Stimulated activated CD8-positive, alpha-beta memory T cell treated with anti-CD3 and anti-CD28 coated beads, Interleukin-2, amount 100 ng/mL, for 1 hour (primary cell): Measurements from ENCODE around the gene CDK11B.
"Not testable (repeated sequence)": the region's sequence is repeated elsewhere in the genome, so short reads cannot be mapped to it uniquely, and the experiment has no call there.

Source experiments
- DNase-seq, 2 donors: peaks; one replicate each; pipeline ENCODE4 v3.0.0-alpha.2; 2020; ENCODE audit warnings: low read depth in 2 of 2

Gene CDK11B

DNA sequence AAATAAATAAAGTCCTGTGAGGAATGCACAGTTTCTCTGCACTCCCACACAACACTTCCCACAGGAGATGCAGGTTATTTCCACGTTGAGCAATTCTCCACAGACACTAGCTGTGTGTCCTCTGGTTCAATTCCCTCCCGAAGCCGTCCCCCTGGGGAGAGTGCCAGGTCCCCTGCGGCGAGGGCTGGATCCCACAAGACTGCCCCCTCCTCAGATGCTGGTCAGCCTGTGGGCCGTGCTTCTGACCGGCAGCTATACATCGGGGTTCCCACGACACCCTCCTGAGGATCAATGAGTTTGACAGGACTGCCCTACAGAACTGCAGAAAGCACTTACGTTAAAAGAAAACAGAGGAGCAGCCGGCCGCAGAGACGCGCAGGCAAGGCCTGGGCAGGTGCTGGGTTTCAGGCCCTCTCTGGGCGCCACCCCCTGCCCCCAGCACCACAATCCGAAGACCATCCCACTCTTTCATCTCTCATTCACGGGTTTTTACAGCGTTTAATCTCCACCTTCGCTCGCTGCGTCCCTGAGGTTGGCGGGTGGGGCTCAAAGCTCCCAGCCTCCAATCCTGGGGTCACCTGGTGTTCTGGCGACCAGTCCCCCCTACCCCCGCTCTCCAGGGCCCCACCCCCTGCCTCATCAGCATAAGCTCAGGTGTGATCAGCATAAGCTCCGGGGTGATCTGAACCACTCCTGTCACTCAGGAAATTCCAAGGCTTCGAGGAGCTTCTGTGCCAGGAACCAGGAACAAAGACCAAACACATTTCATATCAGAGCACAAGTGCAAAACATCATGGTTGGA is 24.5 kb upstream of the CDK11B start:
- no peak for DNase-seq

DNA sequence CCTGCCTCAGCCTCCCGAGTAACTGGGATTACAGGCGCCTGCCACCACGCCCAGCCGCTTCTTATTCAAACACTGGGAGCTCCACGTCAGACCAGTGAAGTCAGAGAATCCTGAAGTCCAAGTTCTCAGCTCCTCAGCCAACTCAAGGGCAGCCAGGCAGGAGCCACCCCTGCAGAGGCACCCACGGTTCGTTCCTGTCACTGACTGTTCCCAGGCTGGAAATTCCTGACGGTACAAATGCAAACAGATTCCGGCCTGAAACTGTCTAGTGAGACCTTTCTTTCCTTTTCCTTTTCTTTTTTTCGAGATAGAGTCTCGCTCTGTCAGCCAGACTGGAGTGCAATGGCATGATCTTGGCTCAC is 22.1 kb upstream of the CDK11B start:
- no peak for DNase-seq

DNA sequence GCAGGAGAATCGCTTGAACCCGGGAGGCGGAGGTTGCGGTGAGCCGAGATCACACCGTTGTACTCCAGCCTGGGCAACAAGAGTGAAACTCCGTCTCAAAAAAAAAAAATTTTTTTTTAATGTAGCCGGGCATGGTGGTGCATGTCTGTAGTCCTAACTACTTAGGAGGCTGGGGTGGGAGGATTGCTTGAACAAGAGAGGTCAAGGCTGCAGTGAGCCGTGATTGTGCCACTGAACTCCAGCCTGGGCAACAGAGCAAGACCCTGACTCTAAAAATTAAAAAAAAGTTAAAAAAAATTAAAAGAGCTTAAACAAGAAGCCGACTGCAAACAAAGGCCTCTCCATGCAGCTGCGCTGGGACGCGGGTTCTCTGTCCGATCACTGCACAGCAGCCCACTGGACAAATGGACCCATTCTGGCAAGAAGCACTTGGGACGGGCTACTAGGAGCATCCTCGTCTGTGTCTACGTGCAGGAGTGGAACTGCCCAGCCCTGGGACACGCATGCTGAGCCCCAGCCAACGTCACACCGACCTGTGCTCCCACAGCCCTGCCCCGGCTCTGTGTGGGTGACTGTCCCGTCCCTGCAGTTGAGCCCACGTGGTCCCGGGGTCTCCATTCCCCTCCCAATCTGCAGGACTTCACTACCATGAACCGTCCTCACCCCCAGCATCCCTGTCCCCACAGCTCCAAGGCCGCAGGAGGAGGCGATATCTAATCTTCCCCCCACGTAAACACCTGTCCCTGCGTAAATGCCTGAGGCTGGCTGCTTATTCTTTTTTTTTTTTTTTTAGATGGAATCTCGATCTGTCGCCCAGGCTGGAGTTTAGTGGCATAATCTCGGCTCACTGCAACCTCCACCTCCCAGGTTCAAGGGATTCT is 21.5 kb upstream of the CDK11B start:
- no peak for DNase-seq

DNA sequence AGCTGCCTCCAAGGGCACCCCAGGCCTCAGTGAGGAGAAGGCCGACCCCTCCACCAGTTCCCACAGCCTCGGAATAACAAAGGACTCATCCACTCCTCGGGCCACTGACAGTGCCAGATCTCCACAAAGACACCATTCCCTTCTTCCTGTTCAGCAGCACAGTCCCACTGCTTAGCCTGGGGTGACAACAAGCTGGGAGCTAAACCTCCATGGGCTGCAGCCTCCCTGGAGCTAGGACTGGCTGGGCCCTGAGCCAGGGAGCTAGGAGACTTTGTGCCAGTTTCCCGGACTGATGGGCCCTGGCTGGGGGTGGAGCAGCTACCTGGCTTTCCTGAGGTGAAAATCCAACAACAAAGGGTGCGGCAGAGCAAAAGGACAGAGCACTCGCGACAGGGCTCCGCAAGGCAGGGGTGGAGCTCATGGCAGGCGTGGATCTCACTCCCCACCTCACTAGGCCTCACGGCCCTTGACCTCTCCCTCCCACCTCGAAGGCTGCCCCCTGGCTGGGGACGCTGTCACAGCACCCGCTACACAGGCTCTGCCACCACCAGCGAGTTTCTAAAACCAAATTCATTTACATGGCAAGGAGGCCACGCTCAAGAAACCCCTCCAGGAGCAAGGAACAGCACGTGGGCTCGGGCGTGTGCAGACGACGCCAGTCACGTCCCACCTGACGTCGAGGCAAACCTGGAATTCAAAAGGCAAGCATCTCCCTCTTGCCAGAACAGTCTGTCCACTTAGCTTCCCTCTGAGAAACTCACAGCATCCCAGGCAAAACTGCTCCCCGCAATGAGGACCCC is 20.0 kb upstream of the CDK11B start:
- no peak for DNase-seq

DNA sequence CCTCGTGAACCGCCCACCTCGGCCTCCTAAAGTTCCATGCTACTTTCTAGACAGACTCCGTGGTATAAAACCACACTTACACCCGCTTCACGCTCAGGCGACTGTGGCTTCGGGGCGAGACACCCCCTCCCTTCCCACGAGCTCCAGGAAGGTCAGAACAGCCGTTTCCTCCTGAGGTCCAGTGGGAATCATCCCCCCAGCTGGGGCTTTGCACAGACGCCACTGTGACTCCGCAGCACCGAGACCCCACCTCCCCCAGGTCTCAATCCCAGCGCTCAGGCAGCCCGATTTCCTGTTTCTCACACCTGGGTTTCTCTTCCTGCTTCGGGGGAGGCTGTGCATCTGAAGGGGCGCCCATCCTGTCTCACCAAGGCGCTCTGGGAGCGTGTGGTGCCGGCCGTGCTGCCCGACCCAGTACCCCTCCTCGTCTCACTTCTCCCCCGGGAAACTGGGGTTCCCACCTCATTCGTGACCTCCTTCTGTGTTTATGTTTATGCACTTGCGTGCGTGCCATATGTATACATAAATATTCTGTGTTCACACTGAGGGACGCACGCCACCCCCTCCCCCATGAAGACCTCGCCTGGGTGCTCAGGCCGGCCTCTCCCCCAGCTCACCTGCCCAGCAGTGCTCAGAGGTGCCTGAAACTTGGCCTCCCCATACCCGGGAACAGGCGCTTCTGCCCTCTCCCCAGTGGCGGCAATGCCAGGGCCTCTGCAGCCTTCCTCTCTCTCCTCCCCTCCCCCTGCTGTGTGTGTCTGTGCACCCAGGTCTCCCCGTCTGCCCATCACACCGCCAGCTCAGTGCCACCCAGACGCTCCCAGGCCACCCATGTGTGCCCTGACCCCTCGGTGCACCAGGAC is 19.1 kb upstream of the CDK11B start:
- no peak for DNase-seq

DNA sequence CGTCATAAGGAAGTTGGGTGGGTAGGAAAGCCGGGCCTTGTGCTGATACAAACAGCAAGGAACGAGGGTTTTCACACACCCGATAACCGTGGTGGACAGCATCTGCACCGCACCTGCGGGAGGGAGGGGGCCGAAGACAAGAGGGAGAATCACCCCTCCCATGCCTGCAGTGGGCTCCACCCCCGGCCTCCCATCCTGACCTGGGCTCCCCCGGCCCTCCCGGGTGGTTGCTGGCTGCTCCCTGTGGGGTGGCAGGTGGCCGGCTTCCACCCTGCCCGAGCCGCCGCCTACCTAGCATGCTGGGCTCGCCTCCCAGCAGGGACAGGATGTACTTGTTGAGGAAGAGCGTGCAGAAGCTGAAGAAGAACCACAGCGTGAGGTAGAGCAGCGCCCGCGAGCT is 17.3 kb upstream of the CDK11B start:
- DNase-seq = not testable (repeated sequence)

DNA sequence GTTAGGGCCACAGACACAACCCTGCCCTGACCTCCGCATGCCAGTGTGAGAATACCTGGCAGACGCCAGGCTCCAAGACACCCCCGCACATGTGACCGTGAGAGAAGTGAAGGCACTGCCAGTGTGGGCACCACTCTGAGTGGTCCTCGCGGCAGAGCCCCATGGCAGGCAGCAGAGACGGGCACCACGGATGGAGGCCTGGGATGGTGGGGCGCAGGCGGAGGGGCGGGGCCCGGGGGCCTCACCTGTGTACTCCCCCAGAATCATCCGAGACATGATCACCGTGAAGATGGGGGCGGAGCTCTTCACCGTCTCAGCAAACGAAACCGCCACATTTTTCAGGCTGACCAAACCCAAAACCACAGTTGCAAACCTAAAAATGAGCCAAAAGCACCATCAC is 16.4 kb upstream of the CDK11B start:
- DNase-seq = not testable (repeated sequence)

DNA sequence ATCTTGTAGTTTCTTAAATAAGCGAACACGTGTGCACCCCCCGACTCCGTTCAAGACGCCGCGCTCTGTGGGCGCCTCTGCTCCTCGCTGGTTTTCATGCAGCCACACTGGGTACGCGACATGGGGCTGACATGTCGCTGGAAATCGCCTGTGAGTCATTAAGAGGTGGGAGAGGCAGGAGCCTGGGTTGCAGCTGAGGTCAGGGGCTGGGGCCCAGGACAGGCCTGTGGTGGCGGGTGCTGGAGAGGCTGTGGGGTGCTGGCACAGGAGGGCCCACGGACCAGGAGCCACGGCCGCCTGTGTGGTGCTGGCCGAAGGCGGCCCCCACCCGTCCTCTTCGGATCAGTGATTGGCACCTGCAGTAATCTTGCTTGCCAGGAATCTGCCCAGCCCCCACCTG is 16.0 kb upstream of the CDK11B start:
- not testable (repeated sequence) for DNase-seq

DNA sequence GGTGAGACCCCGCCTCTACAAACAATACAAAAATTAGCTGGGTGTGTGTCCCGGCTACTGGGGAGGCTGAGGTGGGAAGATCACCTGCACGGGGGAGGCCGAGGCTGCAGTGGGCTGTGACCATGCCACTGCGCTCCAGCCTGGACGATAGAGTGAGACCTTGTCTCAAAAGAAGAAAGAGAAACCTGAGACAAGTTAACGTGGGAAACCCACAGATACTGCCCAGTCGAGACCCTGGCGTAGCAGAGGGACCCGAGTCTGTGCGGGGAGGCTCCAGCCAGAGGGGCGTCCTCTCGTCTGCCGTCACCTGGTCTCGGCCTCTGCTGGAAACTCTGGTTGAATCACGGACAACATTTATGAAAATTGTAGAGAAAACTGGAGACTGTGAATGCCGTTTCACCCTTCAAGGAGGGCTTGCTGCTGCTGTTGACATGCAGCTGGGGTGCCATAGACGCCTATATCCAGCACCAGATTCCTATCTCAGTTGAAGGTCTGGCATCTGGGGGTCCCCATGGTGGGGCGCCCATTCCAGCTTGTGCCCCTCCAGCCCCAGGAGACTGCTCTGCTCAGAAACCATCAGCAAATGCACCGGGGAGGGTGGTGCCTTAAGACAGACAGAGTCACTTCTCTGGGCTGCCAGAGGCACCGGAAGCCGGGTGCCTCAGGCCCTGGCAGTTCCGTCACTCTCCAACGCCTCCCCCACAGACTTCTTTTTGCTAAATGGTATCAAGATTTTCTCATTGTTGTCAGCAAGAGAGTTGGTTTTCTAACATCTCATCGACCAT is 13.6 kb upstream of the CDK11B start:
- no peak for DNase-seq

DNA sequence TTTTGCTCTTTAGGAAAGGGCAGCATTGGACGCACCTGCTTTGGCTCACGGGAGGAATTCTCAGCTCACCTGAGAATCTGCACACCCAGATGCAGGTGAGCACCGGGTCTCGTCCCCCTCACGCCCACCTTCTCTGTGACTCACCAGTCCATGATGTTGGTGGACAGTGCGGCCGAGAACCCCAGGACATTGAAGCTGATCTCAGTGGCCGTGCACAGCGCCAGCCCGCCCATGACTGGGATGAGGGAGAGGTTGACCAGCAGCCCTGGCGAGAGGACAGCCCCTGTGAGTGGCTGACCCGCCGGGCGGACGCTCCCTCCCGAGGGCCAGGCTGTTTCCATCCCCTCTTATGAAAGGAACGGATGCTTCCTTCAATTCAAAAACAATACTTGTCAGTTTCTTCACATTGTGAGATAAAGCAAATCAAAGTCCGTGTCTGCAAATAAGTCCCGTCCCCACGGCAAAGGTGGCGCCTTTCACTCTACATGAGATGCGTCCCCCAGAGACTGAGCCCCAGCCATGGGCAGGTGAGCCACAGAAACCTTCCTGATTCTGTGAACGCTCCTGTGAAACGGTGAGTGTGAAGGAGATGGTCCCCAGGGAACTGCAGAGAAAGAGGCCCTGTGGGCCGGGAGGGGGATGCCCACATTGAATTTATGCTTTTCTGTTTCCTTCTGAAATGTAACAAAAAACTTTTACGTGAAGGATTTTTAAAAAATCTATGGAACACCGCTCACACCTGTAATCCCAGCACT is 12.7 kb upstream of the CDK11B start:
- no peak for DNase-seq

DNA sequence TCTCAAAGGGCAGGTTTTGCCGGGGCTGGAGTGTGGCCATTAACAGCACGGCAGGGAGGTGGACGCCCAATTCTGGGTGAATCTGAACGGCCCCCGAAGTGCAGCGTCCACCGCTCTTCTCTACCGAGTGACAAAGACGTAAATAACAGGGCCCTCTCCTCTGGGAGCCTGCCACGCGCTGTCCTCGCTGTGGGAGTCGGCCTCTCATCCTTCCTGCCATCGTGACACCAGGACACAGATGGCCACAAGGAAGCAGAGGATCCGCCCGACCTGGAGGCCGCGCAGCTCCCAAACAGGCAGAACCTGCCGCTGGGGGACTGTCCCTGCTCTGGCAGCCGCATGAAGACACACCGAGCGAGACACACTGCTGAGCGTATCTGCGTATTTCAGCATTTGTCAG is 12.1 kb upstream of the CDK11B start:
- no peak for DNase-seq

DNA sequence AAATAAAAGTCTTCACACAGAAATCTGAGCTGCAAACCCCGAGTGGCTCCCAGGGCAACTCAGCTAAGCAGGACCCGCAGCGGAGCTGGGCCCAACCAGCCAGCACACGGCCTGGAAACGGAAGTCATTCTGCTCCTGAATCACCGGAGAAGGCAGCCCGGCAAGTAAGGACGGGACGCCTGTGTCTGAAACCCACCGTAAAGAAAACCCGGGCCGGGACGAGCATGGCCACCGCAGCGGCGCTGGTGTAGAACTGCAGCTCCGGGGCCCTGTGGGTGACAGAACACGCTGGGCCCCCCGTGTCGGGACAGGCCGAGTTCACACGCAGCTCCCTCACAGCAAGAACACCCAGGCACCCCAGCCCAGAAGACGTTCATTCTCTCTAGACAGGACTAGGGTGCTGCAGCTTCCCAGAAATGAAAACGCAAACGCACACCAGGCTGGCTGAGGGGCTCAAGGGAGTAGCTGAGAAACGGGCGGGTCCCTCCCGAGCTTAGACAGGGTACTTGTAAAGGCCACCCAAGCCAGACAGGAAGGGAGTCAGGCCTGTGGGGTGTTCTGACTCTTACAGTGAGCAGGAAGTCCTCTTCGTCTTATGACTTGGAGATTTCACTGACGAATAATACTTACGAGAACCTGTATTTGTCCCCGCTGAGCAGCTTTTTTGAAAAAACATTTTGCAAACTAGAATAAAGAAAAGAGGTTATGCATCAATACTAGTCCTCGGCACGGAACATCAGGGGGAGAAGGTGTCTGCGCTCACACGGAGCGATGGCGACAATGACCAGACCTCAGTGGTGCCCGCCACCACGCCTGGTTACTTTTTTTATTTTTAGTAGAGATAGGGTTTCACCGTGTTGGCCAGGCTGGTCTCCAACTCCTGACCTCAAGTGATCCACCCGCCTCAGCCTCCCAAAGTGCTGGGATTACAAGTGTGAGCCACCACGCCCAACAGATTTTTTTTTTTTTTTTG is 10.9 kb upstream of the CDK11B start:
- DNase-seq = no peak

DNA sequence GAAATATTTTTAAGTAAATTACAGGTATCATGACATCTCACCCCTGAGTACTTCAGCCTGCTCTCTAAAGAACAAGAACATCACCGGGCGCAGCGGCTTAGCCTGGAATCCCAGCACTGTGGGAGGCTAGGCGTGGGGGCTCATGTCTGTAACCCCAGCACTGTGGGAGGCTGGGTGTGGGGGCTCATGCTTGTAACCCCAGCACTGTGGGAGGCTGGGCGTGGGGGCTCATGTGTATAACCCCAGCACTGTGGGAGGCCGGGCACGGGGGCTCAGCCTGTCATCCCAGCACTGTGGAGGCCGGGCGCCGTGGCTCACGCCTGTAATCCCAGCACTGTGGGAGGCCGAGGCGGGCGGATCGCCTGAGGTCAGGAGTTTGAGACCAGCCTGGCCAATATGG is 7.7 kb upstream of the CDK11B start:
- no peak for DNase-seq

DNA sequence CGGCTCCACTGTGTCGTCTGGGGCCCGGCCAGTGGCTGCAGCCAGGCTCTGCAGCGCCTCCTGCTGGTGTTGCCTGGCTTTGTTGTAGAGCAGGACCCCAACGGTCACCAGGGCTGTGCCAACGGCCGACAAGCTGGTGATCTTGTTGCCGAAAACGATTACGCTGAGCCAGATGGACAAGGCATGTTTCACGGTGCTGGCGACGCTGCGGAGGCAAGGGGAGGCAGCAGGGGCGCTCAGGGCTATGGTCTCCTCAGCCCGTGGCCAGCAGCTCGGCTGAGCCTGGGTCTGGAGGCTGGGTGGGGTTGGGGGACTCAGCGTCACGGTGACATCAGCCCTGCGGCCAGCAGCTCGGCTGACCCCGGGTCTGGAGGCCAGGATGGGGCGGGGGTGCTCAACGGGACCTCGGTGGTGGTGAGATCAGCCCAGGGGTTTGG is 7.0 kb upstream of the CDK11B start:
- DNase-seq = no peak

DNA sequence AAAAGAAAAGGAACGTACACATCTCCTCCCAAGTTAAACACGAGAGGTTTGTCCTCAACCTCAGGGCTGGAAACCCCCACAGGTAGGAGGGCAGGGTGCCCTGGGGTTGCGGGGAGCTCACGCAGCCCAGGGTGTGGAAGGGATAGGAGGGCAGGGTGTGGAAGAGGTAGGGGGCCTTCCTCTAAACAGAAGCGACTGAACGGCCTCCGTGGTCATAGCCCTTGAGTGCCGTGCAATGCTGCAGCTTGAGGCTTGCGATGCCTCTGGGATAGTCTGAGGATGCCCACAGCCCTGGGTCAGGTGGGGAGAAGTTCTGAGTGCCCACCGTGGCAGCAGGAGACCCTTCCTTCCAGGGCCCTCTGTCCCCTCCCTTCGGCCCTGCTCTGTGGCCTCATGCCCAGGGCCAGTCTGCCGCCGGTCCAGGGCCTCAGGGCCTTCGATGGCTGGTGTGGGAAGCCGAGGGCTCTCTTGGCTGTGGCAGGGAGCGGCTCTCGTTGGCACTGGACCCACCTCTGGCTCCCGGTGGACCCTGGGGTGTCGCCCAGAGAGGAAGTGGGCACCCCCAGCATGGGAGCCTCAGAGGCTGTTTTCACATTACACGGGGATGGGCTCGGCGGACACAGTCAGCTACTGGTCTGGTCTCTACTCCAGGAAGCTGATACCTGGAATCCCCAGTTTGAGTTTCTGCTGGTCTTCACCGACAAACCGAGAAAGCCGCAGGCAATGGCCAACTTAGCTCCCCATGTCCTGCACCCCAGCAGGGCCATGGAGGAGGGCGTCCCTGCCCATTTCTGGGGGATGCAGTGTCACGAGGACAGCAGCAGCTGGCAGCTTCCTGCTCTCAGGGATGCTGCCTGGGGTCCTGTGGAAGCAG is 6.4 kb upstream of the CDK11B start:
- DNase-seq = no peak

DNA sequence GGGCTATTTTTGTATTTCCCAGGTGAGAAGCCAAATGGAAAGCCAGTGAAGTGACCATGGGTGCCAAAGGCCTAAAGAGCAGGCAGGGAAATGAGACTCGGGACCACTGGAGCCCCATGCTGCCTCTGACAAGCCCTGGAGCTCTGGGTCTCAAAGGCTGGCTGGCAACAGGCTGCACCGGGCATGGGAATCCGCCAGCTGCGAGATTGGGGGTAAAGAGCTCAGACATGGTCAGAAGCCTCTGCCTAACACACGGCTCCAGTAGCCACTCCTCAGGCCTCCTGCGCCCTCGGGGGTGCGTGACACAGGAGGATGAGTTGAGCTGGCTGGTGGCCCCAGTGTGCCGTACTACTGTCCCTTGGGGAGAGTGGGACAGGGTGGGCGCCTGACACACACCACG is 5.5 kb upstream of the CDK11B start:
- not testable (repeated sequence) for DNase-seq

DNA sequence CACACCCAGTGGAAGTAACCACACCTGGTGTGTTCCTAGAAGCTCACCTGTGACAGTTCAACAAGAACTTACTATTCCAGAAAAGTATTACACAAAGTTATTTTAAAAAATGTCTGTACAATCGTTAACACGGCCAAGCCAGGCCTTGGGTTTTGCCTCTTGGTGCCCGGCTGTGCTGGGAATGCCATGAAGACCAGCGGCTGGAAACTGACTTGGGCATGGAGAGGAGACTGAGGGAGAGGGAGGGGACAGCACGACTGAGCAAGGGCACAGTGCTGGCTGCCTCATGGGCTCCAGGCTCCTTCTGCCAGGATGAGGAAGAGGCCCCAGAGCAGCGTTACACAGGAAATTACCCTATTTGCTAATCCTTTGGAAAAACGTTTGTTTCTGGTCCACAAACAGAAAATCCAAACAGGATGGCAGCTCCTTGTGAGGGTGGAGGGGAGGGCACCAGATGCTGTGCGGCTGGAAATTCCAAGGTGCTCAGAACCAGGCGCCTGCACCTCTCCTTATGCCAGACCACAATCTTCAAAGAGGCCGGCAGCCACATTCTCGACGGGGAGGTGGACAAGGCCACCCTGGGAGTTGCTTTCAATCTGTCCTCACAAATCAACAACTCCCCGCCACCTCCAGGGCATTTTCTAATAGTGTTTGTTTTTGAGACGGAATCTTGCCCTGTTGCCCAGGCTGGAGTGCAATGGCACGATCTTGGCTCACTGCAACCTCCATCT is 4.2 kb upstream of the CDK11B start:
- not testable (repeated sequence) for DNase-seq
